ENCODE data around the gene GPX3. TPM values are rescaled to one million over a fixed set of nuclear protein-coding genes. Genes with fewer than 3 reads are reported as not detected.

GPX3 gene
- total RNA-seq, result 12.3 TPM

- peak; percentile 60 for DNase-seq
Observed at GRCh38 chr5:151020304-151021110, at the start of gene GPX3. Gene GPX3, plus strand, starts transcription at chr5:151020591. Its CDS starts 64 bp downstream, at chr5:151020655.

GRCh38 chr5:150978590-150978989 lies 41.8 kb upstream of the GPX3 start:
- no peak for DNase-seq

- DNase-seq, result no peak
Observed at GRCh38 chr5:150987746-150988145, 32.6 kb upstream of the GPX3 start.

- no peak for DNase-seq
Observed at GRCh38 chr5:150989695-150990094, 30.7 kb upstream of the GPX3 start.

GRCh38 chr5:150992705-150993104 lies 27.7 kb upstream of the GPX3 start:
- DNase-seq, result no peak

- no peak for DNase-seq
Observed at GRCh38 chr5:150993422-150993821, 27.0 kb upstream of the GPX3 start.

GRCh38 chr5:150993826-150994412 lies 26.5 kb upstream of the GPX3 start:
- DNase-seq, result no peak

GRCh38 chr5:150999704-151000442 lies 20.5 kb upstream of the GPX3 start:
- no peak for DNase-seq

- DNase-seq, result no peak
Observed at GRCh38 chr5:151001436-151001835, 19.0 kb upstream of the GPX3 start.

- DNase-seq, result no peak
Observed at GRCh38 chr5:151002250-151002649, 18.1 kb upstream of the GPX3 start.

GRCh38 chr5:151002681-151003502 lies 17.5 kb upstream of the GPX3 start:
- no peak for DNase-seq

GRCh38 chr5:151003503-151003860 lies 16.9 kb upstream of the GPX3 start:
- DNase-seq, result no peak

GRCh38 chr5:151004499-151004898 lies 15.9 kb upstream of the GPX3 start:
- DNase-seq, result no peak

- no peak for DNase-seq
Observed at GRCh38 chr5:151005187-151005949, 15.0 kb upstream of the GPX3 start.

GRCh38 chr5:151005950-151006576 lies 14.3 kb upstream of the GPX3 start:
- DNase-seq, result no peak

GRCh38 chr5:151006704-151007334 lies 13.6 kb upstream of the GPX3 start:
- no peak for DNase-seq

- no peak for DNase-seq
Observed at GRCh38 chr5:151007430-151008209, 12.8 kb upstream of the GPX3 start.

GRCh38 chr5:151008210-151008491 lies 12.2 kb upstream of the GPX3 start:
- no peak for DNase-seq

- no peak for DNase-seq
Observed at GRCh38 chr5:151008906-151009305, 11.5 kb upstream of the GPX3 start.

- DNase-seq, result no peak
Observed at GRCh38 chr5:151012862-151013261, 7.5 kb upstream of the GPX3 start.

Data from occipital lobe (tissue), 2 donors.